Testis (tissue), 3 donors: ENCODE data around the gene MAGI2. TPM values are rescaled to one million over a fixed set of nuclear protein-coding genes. Genes with fewer than 3 reads are reported as not detected.
"Not testable (repeated sequence)": the region's sequence is repeated elsewhere in the genome, so short reads cannot be mapped to it uniquely, and the experiment has no call there.

Experiments
- DNase-seq: peaks from one replicate; pipeline ENCODE4 v3.0.0-alpha.2; 2019
- H3K27ac ChIP-seq, 2 donors: fragments of 200-600 bp; sonication (generic); one replicate each; pipeline ENCODE4 v1.5.1; 2019
- H3K27me3 ChIP-seq: fragments of 200-600 bp; sonication (generic); one replicate; pipeline ENCODE4 v1.5.1; 2019
- H3K36me3 ChIP-seq: fragments of 200-600 bp; sonication (generic); one replicate; pipeline ENCODE4 v1.5.1; 2017; ENCODE audit warnings: low read depth; ENCODE audit errors: missing control alignments
- H3K4me1 ChIP-seq: fragments of 200-600 bp; sonication (generic); one replicate; pipeline ENCODE4 v1.5.1; 2019
- H3K4me3 ChIP-seq, 2 donors: fragments of 200-600 bp; sonication (generic); one replicate each; pipeline ENCODE4 v1.5.1; 2017 to 2019
- H3K9me3 ChIP-seq: fragments of 200-600 bp; sonication (generic); one replicate; pipeline ENCODE4 v1.5.1; 2017
- POLR2A ChIP-seq: fragments of 450-650 bp; IDR thresholded peaks from one replicate; pipeline ENCODE4 v1.6.1; 2017; ENCODE audit warnings: antibody characterized with exemption, mild to moderate bottlenecking, moderate library complexity
- WGBS, 2 donors: methylation state at CpG; one replicate each; pipeline ENCODE4 v1.1.5; 2018; 5-methylcytosine and 5-hydroxymethylcytosine counted together
- intact Hi-C: fragments of 100-400 bp; cut with DNase I; formaldehyde crosslinking; loops from one replicate; pipeline ENCODE4 v1.15.1; 2023; ENCODE audit warnings: low total_unique reads
- polyA plus RNA-seq: library from polyadenylated mRNA; stranded (reverse); fragments of 350-450 nt; fragmentation: Illumina TruSeq; extraction: RNeasy Lipid Tissue Mini Kit (QIAGEN cat#74804); gene quantifications from one replicate; pipeline ENCODE4 v1.2.3, GENCODE V29; 2014; ENCODE audit warnings: low read depth, low replicate concordance; ENCODE audit not compliant: insufficient read depth
- total RNA-seq, 2 donors: library from RNA; depleted of rRNA; stranded (reverse); fragments of >200 nt; gene quantifications; one replicate each; pipeline ENCODE4 v1.2.3, GENCODE V29; 2016
- TF ChIP-seq, protein P1 (sequence below), 3 experiments: fragments of 450-650 bp in 2 of 3; fragments of 200-600 bp in 1 of 3; sonication (generic) in 1 of 3; IDR thresholded peaks; one replicate each; pipeline ENCODE4 v1.5.1; 2016 to 2019; ENCODE audit warnings: antibody characterized with exemption in 3 of 3, mild to moderate bottlenecking in 2 of 3, moderate library complexity in 1 of 3

Gene MAGI2
- total and polyA plus RNA-seq, 3 donors from 2014 or later = 11.2 to 13.1 (median 12.4) TPM

DNA sequence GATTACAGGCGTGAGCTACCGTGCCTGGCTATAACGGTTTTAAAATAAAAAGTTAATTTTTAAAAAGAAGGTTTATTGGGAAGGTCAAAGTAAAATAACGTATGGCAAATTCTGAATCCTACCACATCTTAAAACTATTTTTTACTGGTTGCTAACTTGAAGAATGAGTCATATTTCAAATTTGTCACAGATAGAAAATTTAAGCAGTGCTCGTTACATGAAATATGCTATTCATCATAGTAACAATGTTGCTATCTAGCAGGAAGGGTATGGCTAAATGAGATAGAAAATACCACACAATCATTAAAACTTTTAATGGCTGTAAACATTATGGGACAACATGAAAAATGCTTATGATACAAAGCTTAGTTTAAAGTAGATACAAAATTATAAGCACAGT, 1154.4 kb downstream of the MAGI2 start:
- H3K4me3 ChIP-seq = no peak overlapping the region
- H3K36me3 ChIP-seq = no peaks in the 10 kb centered on the region
- intact Hi-C loops = no loop called here
- WGBS, 2 donors = 84 to 87% methylated on average over 5 of the region's 5 CpGs
- no peak overlapping the region for H3K27ac ChIP-seq
- no peak for DNase-seq
- H3K27me3 ChIP-seq = no peaks in the 10 kb centered on the region
- TF ChIP-seq, protein P1, sequence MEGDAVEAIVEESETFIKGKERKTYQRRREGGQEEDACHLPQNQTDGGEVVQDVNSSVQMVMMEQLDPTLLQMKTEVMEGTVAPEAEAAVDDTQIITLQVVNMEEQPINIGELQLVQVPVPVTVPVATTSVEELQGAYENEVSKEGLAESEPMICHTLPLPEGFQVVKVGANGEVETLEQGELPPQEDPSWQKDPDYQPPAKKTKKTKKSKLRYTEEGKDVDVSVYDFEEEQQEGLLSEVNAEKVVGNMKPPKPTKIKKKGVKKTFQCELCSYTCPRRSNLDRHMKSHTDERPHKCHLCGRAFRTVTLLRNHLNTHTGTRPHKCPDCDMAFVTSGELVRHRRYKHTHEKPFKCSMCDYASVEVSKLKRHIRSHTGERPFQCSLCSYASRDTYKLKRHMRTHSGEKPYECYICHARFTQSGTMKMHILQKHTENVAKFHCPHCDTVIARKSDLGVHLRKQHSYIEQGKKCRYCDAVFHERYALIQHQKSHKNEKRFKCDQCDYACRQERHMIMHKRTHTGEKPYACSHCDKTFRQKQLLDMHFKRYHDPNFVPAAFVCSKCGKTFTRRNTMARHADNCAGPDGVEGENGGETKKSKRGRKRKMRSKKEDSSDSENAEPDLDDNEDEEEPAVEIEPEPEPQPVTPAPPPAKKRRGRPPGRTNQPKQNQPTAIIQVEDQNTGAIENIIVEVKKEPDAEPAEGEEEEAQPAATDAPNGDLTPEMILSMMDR (IDR thresholded peaks at IDR 0.05) = no peak
- TF ChIP-seq POLR2A = no peak
- H3K4me1 ChIP-seq = no peaks in the 10 kb centered on the region
- no peaks in the 10 kb centered on the region for H3K9me3 ChIP-seq

DNA sequence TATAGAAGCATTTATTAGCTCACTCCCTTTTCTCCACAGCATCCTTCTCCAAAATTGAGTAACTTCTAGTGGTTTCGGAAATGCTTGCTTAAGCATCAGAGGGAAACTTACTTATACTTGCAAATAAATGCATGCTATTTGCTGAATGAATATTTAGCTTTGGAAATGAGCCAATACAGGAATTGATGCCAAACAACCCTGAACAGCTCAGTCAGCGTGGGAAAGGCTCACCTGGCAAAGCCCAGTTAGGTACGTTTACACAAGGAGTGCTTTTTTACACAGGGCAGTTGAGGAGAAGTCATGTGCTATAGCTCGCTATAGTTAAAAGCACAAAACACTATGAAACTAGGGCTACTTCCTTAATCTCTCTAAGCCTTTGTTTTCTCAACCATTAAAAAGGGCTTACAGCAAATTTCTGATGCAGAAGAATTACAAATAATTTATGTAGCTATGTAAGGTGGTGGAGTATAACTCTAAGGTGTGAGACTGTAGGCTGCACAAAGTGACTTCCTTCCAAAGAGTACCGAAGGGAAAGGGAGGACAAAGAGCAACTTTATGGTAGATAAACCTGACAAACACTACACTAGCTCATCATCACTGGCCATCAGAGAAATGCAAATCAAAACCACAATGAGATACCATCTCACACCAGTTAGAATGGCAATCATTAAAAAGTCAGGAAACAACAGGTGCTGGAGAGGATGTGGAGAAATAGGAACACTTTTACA, 1156.7 kb downstream of the MAGI2 start:
- no peaks in the 10 kb centered on the region for H3K4me1 ChIP-seq
- WGBS, 2 donors = 87 to 90% methylated on average over 5 of the region's 5 CpGs
- H3K36me3 ChIP-seq = no peaks in the 10 kb centered on the region
- intact Hi-C loops = no loop called here
- no peaks in the 10 kb centered on the region for H3K27me3 ChIP-seq
- no peak overlapping the region for H3K27ac ChIP-seq
- TF ChIP-seq POLR2A = no peak
- TF ChIP-seq, protein P1 (IDR thresholded peaks at IDR 0.05) = no peak
- DNase-seq = no peak
- no peaks in the 10 kb centered on the region for H3K9me3 ChIP-seq
- no peak overlapping the region for H3K4me3 ChIP-seq

DNA sequence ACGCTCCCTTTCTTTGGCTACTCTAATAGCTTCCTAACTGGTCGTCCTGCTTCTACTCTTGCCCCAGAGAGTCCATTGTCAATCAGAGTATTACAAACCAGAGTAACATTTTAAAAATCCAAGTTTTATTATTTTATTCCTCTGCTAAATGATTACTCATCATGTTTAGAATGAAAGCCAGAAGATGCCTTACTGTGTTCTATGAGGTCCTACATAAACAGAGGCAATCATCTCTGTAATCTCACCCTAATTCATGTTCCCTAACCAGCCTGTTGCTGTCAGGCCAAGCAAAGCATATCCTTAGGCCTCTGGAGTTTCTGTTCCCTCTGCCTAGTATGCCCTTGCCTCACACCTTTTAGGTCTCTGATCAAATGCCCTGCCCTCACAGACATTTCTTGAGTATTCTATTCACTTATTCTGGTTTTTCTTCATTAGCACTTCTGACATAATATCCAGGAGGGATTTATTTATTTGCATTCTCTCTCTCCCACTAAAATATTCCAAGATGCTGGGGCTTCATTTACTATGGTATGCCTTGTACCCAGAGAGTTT, 1157.3 kb downstream of the MAGI2 start:
- TF ChIP-seq, protein P1 (IDR thresholded peaks at IDR 0.05) = no peak
- no peak for TF ChIP-seq POLR2A
- Histone ChIP-seq H3K36me3 (no peaks in the 10 kb centered on the region), H3K27ac (no peak overlapping the region), H3K27me3 (no peaks in the 10 kb centered on the region), H3K4me3 (no peak overlapping the region), H3K9me3 (no peaks in the 10 kb centered on the region), H3K4me1 (no peaks in the 10 kb centered on the region)
- no peak for DNase-seq
- WGBS, 2 donors = 87 to 91% methylated on average over 2 of the region's 2 CpGs
- intact Hi-C loops = no loop called here

DNA sequence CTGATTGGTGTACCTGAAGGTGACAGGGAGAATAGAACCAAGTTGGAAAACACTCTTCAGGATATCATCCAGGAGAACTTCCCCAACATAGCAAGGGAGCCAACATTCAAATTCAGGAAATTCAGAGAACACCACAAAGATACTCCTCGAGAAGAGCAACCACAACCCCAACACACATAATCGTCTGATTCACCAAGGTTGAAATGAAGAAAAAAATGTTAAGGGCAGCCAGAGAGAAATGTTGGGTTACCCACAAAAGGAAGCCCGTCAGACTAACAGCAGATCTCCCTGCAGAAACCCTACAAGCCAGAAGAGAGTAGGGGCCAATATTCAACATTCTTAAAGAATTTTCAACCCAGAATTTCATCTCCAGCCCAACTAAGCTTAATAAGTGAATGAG, 1164.0 kb downstream of the MAGI2 start:
- H3K36me3 ChIP-seq, intact Hi-C loops, H3K4me1 ChIP-seq, H3K9me3 ChIP-seq, H3K27ac ChIP-seq, DNase-seq, H3K27me3 ChIP-seq, H3K4me3 ChIP-seq: not testable (repeated sequence)
- WGBS, 2 donors = 77 to 87% methylated on average over 3 of the region's 3 CpGs

DNA sequence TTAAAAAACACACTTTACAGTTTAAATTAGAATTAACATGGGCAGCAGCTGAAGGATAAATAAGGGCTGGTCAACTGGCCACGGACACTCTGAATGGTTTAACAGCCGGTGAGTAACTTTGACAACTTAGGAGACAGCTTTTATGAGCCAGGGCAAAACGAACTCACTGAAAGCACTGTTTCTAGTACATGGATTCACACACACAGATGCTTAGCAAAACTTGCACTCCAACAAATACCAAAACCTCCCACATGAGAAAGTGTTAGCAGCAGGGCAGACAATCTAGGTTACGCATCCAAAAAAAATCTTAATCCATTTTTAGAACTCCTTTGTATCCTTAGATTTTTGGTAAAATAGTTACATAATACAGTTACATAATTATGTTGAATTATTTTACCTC, 1168.5 kb downstream of the MAGI2 start:
- TF ChIP-seq, protein P1 (IDR thresholded peaks at IDR 0.05) = no peak
- no peak for TF ChIP-seq POLR2A
- H3K36me3 ChIP-seq = no peaks in the 10 kb centered on the region
- H3K27me3 ChIP-seq = no peaks in the 10 kb centered on the region
- no peaks in the 10 kb centered on the region for H3K4me1 ChIP-seq
- no peak for DNase-seq
- intact Hi-C loops = no loop called here
- H3K27ac ChIP-seq = peak overlapping the region in 1 of 2 donors; percentile 69
- no peaks in the 10 kb centered on the region for H3K9me3 ChIP-seq
- no peak overlapping the region for H3K4me3 ChIP-seq
- WGBS, 2 donors = 33 to 41% methylated on average over 4 of the region's 4 CpGs
